Measurements from ENCODE around the gene GRM4. TPM values are rescaled to one million over a fixed set of nuclear protein-coding genes. Genes with fewer than 3 reads are reported as not detected.
A peak's percentile ranks its signal among the peaks of the same experiment; 100 is the strongest.

Gene GRM4
- total RNA-seq, 4 donors from 2014 or later, result not detected

- Histone ChIP-seq H3K9me3 (no peaks in the 10 kb centered on the region), H3K27me3 (peaks cover 37% of the 10 kb centered on the region), H3K4me1 (no peaks in the 10 kb centered on the region), H3K36me3 (no peaks in the 10 kb centered on the region), H3K4me3 (no peak overlapping the region), H3K27ac (no peak overlapping the region)
- peak; percentile 41 to 63 for DNase-seq (ENCODE audit: low spot score in 2 of 2)
- 81% methylated on average over 9 of the region's 15 CpGs for WGBS
- TF ChIP-seq CTCF (IDR thresholded peaks at IDR 0.05) (no peak), POLR2A (IDR thresholded peaks at IDR 0.05) (no peak), EP300 (IDR thresholded peaks at IDR 0.05) (no peak), POLR2AphosphoS5 (IDR thresholded peaks at IDR 0.05) (no peak)
Observed at GRCh38 chr6:33977606-33978411, 168.1 kb downstream of the GRM4 start.

- H3K4me3 ChIP-seq, result no peak overlapping the region
- no peak overlapping the region for H3K27ac ChIP-seq
- 88% methylated on average over 9 of the region's 9 CpGs for WGBS
- peaks cover 2% of the 10 kb centered on the region for H3K9me3 ChIP-seq
- peaks cover 45% of the 10 kb centered on the region for H3K27me3 ChIP-seq
- peak; percentile 18 to 24 for DNase-seq (ENCODE audit: low spot score in 2 of 2)
- TF ChIP-seq POLR2AphosphoS5 (IDR thresholded peaks at IDR 0.05) (no peak), POLR2A (IDR thresholded peaks at IDR 0.05) (no peak), CTCF (IDR thresholded peaks at IDR 0.05) (no peak), EP300 (IDR thresholded peaks at IDR 0.05) (no peak)
- no peaks in the 10 kb centered on the region for H3K36me3 ChIP-seq
- H3K4me1 ChIP-seq, result no peaks in the 10 kb centered on the region
Observed at GRCh38 chr6:33976437-33977360, 169.2 kb downstream of the GRM4 start.

- Histone ChIP-seq H3K27ac (no peak overlapping the region), H3K36me3 (no peaks in the 10 kb centered on the region), H3K27me3 (peaks cover 45% of the 10 kb centered on the region), H3K9me3 (peaks cover 2% of the 10 kb centered on the region), H3K4me3 (no peak overlapping the region), H3K4me1 (no peaks in the 10 kb centered on the region)
- 25% methylated on average over 38 of the region's 44 CpGs for whole genome bisulfite sequencing
- peak; percentile 41 to 72 for DNase-seq (ENCODE audit: low spot score in 2 of 2)
- no peak for TF ChIP-seq EP300 (IDR thresholded peaks at IDR 0.05)
- TF ChIP-seq POLR2AphosphoS5 (IDR thresholded peaks at IDR 0.05), result no peak
- no peak for TF ChIP-seq POLR2A (IDR thresholded peaks at IDR 0.05)
- no peak for TF ChIP-seq CTCF (IDR thresholded peaks at IDR 0.05)
Observed at GRCh38 chr6:33975661-33976436, 170.0 kb downstream of the GRM4 start.

GRCh38 chr6:33974471-33974870 is 171.4 kb downstream of the GRM4 start:
- 65% methylated on average over 2 of the region's 2 CpGs for WGBS
- H3K9me3 ChIP-seq, result peaks cover 2% of the 10 kb centered on the region
- H3K4me3 ChIP-seq, result no peak overlapping the region
- no peak for TF ChIP-seq EP300 (IDR thresholded peaks at IDR 0.05)
- TF ChIP-seq CTCF (IDR thresholded peaks at IDR 0.05), result no peak
- no peak for TF ChIP-seq POLR2AphosphoS5 (IDR thresholded peaks at IDR 0.05)
- no peak for TF ChIP-seq POLR2A (IDR thresholded peaks at IDR 0.05)
- peaks cover 47% of the 10 kb centered on the region for H3K27me3 ChIP-seq
- H3K4me1 ChIP-seq, result no peaks in the 10 kb centered on the region
- H3K36me3 ChIP-seq, result no peaks in the 10 kb centered on the region
- H3K27ac ChIP-seq, result no peak overlapping the region
- DNase-seq (ENCODE audit: low spot score in 2 of 2), result peak; percentile 13 to 34
